SU-DHL-6 (cell line): ENCODE measurements around the gene CYP4V2.

ENCODE experiments used
- H2AFZ ChIP-seq: fragments of 200-600 bp; sonication (generic); 2 replicates; pipeline ENCODE4 v1.6.1; 2014; ENCODE audit warnings: low read depth, mild to moderate bottlenecking, moderate library complexity, mixed read lengths, antibody characterized with exemption, low read length; ENCODE audit not compliant: severe bottlenecking
- H3F3A ChIP-seq: fragments of 200-600 bp; shearing (Covaris generic); 2 replicates; pipeline ENCODE4 v1.6.0; 2016; ENCODE audit warnings: antibody characterized with exemption, mild to moderate bottlenecking; ENCODE audit not compliant: insufficient read depth
- H3K27ac ChIP-seq: fragments of 200-600 bp; sonication (generic); 2 replicates; pipeline ENCODE4 v1.5.1; 2016; ENCODE audit warnings: low read depth, mild to moderate bottlenecking, low read length, moderate library complexity, mixed read lengths
- H3K27me3 ChIP-seq: fragments of 200-600 bp; sonication (generic), shearing (Covaris generic); 2 replicates; pipeline ENCODE4 v1.6.0; 2014; ENCODE audit warnings: mild to moderate bottlenecking, low read length
- H3K36me3 ChIP-seq: fragments of 200-600 bp; sonication (generic); 2 replicates; pipeline ENCODE4 v1.6.1; 2014; ENCODE audit warnings: mild to moderate bottlenecking, low read length, mixed read lengths
- H3K4me2 ChIP-seq: fragments of 300-600, 200-600 bp; shearing (Covaris generic), sonication (generic); 2 replicates; pipeline ENCODE4 v1.6.0; 2014; ENCODE audit warnings: low read length, low read depth, mild to moderate bottlenecking; ENCODE audit not compliant: poor library complexity, severe bottlenecking
- H3K4me3 ChIP-seq: fragments of 200-600 bp; sonication (generic); 2 replicates; pipeline ENCODE4 v1.5.1; 2014; ENCODE audit warnings: antibody characterized with exemption, low read length, mild to moderate bottlenecking, mixed read lengths; ENCODE audit not compliant: insufficient read depth, poor library complexity, severe bottlenecking
- H3K79me2 ChIP-seq: fragments of 200-600 bp; sonication (generic); 2 replicates; pipeline ENCODE4 v1.6.1; 2014; ENCODE audit warnings: mild to moderate bottlenecking, low read length, moderate library complexity; ENCODE audit not compliant: insufficient read depth
- H3K9ac ChIP-seq: fragments of 200-600 bp; sonication (generic); 2 replicates; pipeline ENCODE4 v1.7.0; 2014; ENCODE audit warnings: mild to moderate bottlenecking, low read length
- H3K9me2 ChIP-seq: fragments of 200-600 bp; sonication (generic); replicated peaks from 2 replicates; pipeline ENCODE4 v1.6.1; 2014; ENCODE audit warnings: low read length; ENCODE audit not compliant: insufficient read depth
- H3K9me3 ChIP-seq: fragments of 200-600 bp; sonication (generic); 2 replicates; pipeline ENCODE4 v1.6.1; 2014; ENCODE audit warnings: low read length, mixed read lengths; ENCODE audit not compliant: insufficient read depth
- H4K20me1 ChIP-seq: fragments of 200-600 bp; sonication (generic); 2 replicates; pipeline ENCODE4 v1.6.1; 2014; ENCODE audit warnings: low read depth, mild to moderate bottlenecking, antibody characterized with exemption, low read length, moderate library complexity, mixed read lengths
- EZH2phosphoT487 ChIP-seq: fragments of 200-600 bp; sonication (generic), shearing (Covaris generic); conservative IDR thresholded peaks from 2 replicates; pipeline ENCODE4 v1.6.1; 2018; ENCODE audit warnings: mild to moderate bottlenecking, antibody characterized with exemption, low read length, moderate library complexity, mixed read lengths
- TF ChIP-seq, protein P1 (sequence below): fragments of 200-600 bp; sonication (generic); IDR thresholded peaks from one replicate; pipeline ENCODE4 v1.5.1; 2017; ENCODE audit warnings: antibody characterized with exemption, mild to moderate bottlenecking, low read length, moderate library complexity; ENCODE audit not compliant: insufficient read depth, poor library complexity, severe bottlenecking

Gene CYP4V2

DNA sequence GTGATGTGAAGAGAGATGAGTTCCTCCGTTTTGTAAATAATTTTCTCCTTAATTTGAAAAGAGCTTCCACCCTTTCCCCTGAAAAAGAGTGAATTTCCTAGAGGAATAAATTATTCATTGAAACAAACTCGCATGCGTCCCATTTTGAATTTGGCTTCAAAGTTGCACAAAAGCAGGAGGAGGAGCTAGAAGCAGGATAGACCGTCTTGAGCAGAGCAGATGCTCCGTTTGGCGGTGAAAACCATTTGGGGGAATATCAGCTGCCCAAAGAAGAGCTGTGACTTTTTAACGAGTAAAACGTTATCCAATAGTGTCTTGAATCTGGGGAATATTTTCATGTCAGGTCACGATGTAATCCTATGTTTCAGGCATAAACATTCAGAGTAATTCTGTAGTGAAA is 44.9 kb upstream of the CYP4V2 start:
- no peaks in the 10 kb centered on the region for H3K36me3 ChIP-seq
- no peak overlapping the region for H2AFZ ChIP-seq
- no peaks in the 10 kb centered on the region for H4K20me1 ChIP-seq
- H3K4me2 ChIP-seq: peak overlapping the region; percentile 61
- H3K79me2 ChIP-seq: no peaks in the 10 kb centered on the region
- H3F3A ChIP-seq: peaks cover 31% of the 10 kb centered on the region
- peak overlapping the region; percentile 88 for H3K27ac ChIP-seq
- TF ChIP-seq EZH2phosphoT487: no peak
- TF ChIP-seq, protein P1, sequence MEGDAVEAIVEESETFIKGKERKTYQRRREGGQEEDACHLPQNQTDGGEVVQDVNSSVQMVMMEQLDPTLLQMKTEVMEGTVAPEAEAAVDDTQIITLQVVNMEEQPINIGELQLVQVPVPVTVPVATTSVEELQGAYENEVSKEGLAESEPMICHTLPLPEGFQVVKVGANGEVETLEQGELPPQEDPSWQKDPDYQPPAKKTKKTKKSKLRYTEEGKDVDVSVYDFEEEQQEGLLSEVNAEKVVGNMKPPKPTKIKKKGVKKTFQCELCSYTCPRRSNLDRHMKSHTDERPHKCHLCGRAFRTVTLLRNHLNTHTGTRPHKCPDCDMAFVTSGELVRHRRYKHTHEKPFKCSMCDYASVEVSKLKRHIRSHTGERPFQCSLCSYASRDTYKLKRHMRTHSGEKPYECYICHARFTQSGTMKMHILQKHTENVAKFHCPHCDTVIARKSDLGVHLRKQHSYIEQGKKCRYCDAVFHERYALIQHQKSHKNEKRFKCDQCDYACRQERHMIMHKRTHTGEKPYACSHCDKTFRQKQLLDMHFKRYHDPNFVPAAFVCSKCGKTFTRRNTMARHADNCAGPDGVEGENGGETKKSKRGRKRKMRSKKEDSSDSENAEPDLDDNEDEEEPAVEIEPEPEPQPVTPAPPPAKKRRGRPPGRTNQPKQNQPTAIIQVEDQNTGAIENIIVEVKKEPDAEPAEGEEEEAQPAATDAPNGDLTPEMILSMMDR: no peak
- no peaks in the 10 kb centered on the region for H3K9me3 ChIP-seq
- no peaks in the 10 kb centered on the region for H3K27me3 ChIP-seq
- no peak overlapping the region for H3K4me3 ChIP-seq
- no peaks in the 10 kb centered on the region for H3K9me2 ChIP-seq
- H3K9ac ChIP-seq: peak overlapping the region; percentile 52

DNA sequence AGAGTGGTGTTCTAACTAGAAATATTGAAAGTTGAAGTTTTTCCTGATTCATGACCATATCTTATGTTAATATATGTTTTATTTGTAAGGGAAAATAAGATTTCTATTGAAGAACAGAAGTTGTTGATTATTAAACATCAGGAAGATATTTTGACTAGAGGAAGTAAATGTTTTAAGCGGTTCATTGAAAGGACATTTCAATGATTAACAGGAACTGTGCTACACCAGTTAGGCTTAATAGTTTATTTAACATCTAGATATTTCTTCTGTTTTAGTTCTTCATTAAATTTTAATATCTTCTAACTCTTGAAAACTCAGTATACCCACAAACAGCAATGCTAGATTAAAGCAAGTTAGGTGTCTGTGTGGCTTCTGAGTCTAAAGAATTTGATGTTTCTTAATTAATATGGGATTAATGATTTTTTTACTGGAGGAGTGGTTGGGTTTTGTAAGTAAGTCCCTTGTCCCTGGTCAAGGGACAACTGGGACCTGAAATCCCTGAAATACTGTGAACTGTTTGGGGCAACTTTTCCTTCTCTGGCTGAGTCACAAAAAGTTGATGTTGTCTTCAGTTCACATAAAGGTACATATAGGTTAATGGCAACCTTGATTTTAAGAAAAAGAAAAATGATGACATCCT is 42.9 kb upstream of the CYP4V2 start:
- no peaks in the 10 kb centered on the region for H3K79me2 ChIP-seq
- no peaks in the 10 kb centered on the region for H3K9me3 ChIP-seq
- H3K27me3 ChIP-seq: no peaks in the 10 kb centered on the region
- H2AFZ ChIP-seq: no peak overlapping the region
- H3K4me3 ChIP-seq: no peak overlapping the region
- H3K4me2 ChIP-seq: peak overlapping the region; percentile 44
- no peaks in the 10 kb centered on the region for H4K20me1 ChIP-seq
- H3K9ac ChIP-seq: peak overlapping the region; percentile 35
- peak overlapping the region; percentile 88 for H3K27ac ChIP-seq
- H3K9me2 ChIP-seq: no peaks in the 10 kb centered on the region
- H3F3A ChIP-seq: peaks cover 31% of the 10 kb centered on the region
- H3K36me3 ChIP-seq: no peaks in the 10 kb centered on the region
- no peak for TF ChIP-seq EZH2phosphoT487
- TF ChIP-seq, protein P1: no peak

DNA sequence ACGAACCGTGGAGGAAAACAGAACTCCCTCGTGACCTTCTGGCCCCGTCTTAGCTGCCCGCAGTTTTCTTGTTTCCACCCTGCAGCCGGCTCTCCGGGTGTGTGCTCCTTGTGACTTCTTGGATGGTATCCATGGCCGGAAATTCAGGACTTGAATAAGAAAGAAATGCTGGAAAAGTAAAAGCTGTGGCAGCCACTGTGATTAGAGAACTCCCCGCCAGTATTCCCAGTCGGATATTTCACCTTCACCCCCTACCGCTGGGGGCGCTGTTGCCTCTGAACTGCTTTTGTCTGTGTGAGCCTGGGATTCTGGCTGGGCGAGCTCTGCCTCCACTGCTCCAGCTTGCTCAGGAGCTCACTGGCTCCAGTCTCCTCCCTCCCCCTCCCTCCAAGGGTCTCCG is 41.5 kb upstream of the CYP4V2 start:
- Histone ChIP-seq H4K20me1 (no peaks in the 10 kb centered on the region), H3K9me2 (no peaks in the 10 kb centered on the region), H3K36me3 (no peaks in the 10 kb centered on the region), H3K4me3 (no peak overlapping the region), H2AFZ (no peak overlapping the region), H3K9ac (no peak overlapping the region), H3K27me3 (no peaks in the 10 kb centered on the region), H3K4me2 (peak overlapping the region; percentile 44), H3K79me2 (no peaks in the 10 kb centered on the region), H3K9me3 (no peaks in the 10 kb centered on the region), H3K27ac (peak overlapping the region; percentile 88), H3F3A (peaks cover 31% of the 10 kb centered on the region)
- no peak for TF ChIP-seq EZH2phosphoT487
- TF ChIP-seq, protein P1: peak; percentile 41
